BE2C (cell line): Measurements from ENCODE around the gene KMT2B.
"Not testable (repeated sequence)": the region's sequence is repeated elsewhere in the genome, so short reads cannot be mapped to it uniquely, and the experiment has no call there.

Experiments
- DNase-seq: peaks from one replicate; pipeline ENCODE4 v3.0.0-alpha.2; 2020
- H3K27me3 ChIP-seq: fragments of 250-450 bp; sonication (Bioruptor Pico); 2 replicates; pipeline ENCODE4 v1.5.1; 2020; ENCODE audit warnings: mild to moderate bottlenecking
- H3K36me3 ChIP-seq: fragments of 250-450 bp; sonication (Bioruptor Pico); 2 replicates; pipeline ENCODE4 v1.5.1; 2020; ENCODE audit warnings: mild to moderate bottlenecking
- H3K4me1 ChIP-seq: fragments of 250-450 bp; sonication (Bioruptor Pico); 2 replicates; pipeline ENCODE4 v1.5.1; 2020
- H3K4me3 ChIP-seq: 2 replicates; pipeline ENCODE4 v1.5.1; 2011; ENCODE audit warnings: low read depth, low read length
- H3K9me3 ChIP-seq: fragments of 250-450 bp; sonication (Bioruptor Pico); 2 replicates; pipeline ENCODE4 v1.5.1; 2020
- CTCF ChIP-seq: IDR thresholded peaks from 2 replicates; pipeline ENCODE4 v1.5.1; 2012; ENCODE audit warnings: mild to moderate bottlenecking, low read depth, low read length

Gene KMT2B

GRCh38 chr19:35764432-35765315, 46.9 kb downstream of the KMT2B start:
- no peak for DNase-seq
- no peak for TF ChIP-seq CTCF
- peaks cover 17% of the 10 kb centered on the region for H3K36me3 ChIP-seq

GRCh38 chr19:35766571-35767104, 48.8 kb downstream of the KMT2B start:
- Histone ChIP-seq H3K9me3 (no peaks in the 10 kb centered on the region), H3K36me3 (peaks cover 8% of the 10 kb centered on the region), H3K4me3 (no peak overlapping the region), H3K4me1 (no peaks in the 10 kb centered on the region), H3K27me3 (no peaks in the 10 kb centered on the region)
- no peak for DNase-seq
- TF ChIP-seq CTCF = no peak

More at GRCh38 chr19:35764432-35765315, 46.9 kb downstream of the KMT2B start:
- H3K4me1 ChIP-seq = no peaks in the 10 kb centered on the region
- no peaks in the 10 kb centered on the region for H3K9me3 ChIP-seq
- H3K27me3 ChIP-seq = no peaks in the 10 kb centered on the region
- no peak overlapping the region for H3K4me3 ChIP-seq

- Histone ChIP-seq H3K9me3 (no peaks in the 10 kb centered on the region), H3K4me3 (no peak overlapping the region), H3K27me3 (no peaks in the 10 kb centered on the region), H3K36me3 (peaks cover 4% of the 10 kb centered on the region), H3K4me1 (no peaks in the 10 kb centered on the region)
- no peak for TF ChIP-seq CTCF
- no peak for DNase-seq
These were observed 49.7 kb downstream of the KMT2B start for GRCh38 chr19:35767288-35768081.

GRCh38 chr19:35768082-35768421, 50.2 kb downstream of the KMT2B start:
- H3K36me3 ChIP-seq = peaks cover 4% of the 10 kb centered on the region
- no peaks in the 10 kb centered on the region for H3K4me1 ChIP-seq
- DNase-seq = no peak
- no peak overlapping the region for H3K4me3 ChIP-seq
- no peaks in the 10 kb centered on the region for H3K27me3 ChIP-seq
- no peaks in the 10 kb centered on the region for H3K9me3 ChIP-seq
- TF ChIP-seq CTCF = no peak

- H3K36me3 ChIP-seq, H3K4me3 ChIP-seq, H3K4me1 ChIP-seq, DNase-seq, H3K27me3 ChIP-seq, H3K9me3 ChIP-seq: not testable (repeated sequence)
These were observed 54.6 kb downstream of the KMT2B start for GRCh38 chr19:35772362-35772761.

GRCh38 chr19:35773020-35773806, 55.4 kb downstream of the KMT2B start:
- H3K4me1 ChIP-seq = peaks cover 6% of the 10 kb centered on the region
- H3K4me3 ChIP-seq = no peak overlapping the region
- H3K9me3 ChIP-seq = no peaks in the 10 kb centered on the region
- DNase-seq = no peak
- no peaks in the 10 kb centered on the region for H3K27me3 ChIP-seq
- H3K36me3 ChIP-seq = no peaks in the 10 kb centered on the region
- TF ChIP-seq CTCF = no peak
